Kidney epithelial cell (primary cell): Measurements from ENCODE around the gene TCF7L1. TPM values are rescaled to one million over a fixed set of nuclear protein-coding genes. Genes with fewer than 3 reads are reported as not detected.
"Not testable (repeated sequence)": the region's sequence is repeated elsewhere in the genome, so short reads cannot be mapped to it uniquely, and the experiment has no call there.

Experiments
- DNase-seq: peaks from one replicate; pipeline ENCODE4 v3.0.0-alpha.2; 2010; ENCODE audit warnings: low read depth
- H3K27me3 ChIP-seq: 2 replicates; pipeline ENCODE4 v1.6.0; 2011; ENCODE audit warnings: low read length; ENCODE audit not compliant: control insufficient read depth, insufficient read depth
- H3K36me3 ChIP-seq: 2 replicates; pipeline ENCODE4 v1.5.1; 2011; ENCODE audit warnings: low read length; ENCODE audit not compliant: control insufficient read depth, insufficient read depth
- H3K4me3 ChIP-seq: 2 replicates; pipeline ENCODE4 v1.5.1; 2011; ENCODE audit warnings: low read depth, mild to moderate bottlenecking, control low read depth, low read length
- total RNA-seq: library from RNA; depleted of rRNA; stranded (reverse); fragments of >200 nt; gene quantifications from 2 replicates; pipeline ENCODE4 v1.2.3, GENCODE V29; 2015
- TF ChIP-seq, protein P1 (sequence below): IDR thresholded peaks from 2 replicates; pipeline ENCODE4 v1.5.1; 2011; ENCODE audit warnings: mild to moderate bottlenecking, moderate library complexity, low read length, control low read depth, inconsistent platforms; ENCODE audit not compliant: insufficient read depth, poor library complexity, severe bottlenecking

TCF7L1 gene
- total RNA-seq, 1 donor from 2014 or later, result 4.3 TPM

DNA sequence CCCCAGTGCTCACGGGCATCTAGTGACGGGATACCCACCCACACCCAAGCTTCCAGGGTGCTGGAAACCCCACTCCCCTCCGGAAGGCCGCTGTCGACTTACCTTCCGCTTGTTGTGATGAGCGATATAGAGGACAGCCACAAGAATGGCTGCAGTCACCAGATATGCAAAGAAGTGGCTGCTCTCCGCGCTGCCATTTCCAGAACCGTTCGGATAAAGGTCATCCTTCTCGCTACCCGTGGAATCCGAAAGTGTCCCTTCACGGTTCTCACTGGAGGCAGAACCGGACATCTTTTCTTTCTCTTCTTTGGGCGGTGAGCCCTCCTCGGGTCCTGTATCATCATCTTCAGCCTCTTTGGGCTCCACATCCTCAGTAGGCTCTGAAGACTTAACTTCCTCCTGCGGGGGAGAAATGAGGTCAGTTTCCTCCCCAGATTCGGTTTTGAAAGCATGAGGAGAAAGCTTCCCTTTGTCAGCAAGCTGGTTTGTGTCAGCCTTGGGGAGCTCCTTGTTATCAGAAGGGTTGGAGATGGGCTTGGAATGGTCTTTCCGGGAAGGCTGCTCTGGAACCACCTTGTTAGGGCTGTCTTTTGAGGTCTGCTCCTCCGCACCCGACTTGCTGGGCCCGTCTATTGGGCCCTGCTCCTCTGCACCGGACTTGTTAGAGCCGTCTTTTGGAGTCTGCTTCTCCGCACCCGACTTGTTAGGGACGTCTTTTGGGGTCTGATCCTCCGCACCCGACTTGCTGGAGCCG lies 193.4 kb downstream of the TCF7L1 start:
- DNase-seq, result no peak
- TF ChIP-seq, protein P1, sequence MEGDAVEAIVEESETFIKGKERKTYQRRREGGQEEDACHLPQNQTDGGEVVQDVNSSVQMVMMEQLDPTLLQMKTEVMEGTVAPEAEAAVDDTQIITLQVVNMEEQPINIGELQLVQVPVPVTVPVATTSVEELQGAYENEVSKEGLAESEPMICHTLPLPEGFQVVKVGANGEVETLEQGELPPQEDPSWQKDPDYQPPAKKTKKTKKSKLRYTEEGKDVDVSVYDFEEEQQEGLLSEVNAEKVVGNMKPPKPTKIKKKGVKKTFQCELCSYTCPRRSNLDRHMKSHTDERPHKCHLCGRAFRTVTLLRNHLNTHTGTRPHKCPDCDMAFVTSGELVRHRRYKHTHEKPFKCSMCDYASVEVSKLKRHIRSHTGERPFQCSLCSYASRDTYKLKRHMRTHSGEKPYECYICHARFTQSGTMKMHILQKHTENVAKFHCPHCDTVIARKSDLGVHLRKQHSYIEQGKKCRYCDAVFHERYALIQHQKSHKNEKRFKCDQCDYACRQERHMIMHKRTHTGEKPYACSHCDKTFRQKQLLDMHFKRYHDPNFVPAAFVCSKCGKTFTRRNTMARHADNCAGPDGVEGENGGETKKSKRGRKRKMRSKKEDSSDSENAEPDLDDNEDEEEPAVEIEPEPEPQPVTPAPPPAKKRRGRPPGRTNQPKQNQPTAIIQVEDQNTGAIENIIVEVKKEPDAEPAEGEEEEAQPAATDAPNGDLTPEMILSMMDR, result no peak
- Histone ChIP-seq H3K27me3 (no peaks in the 10 kb centered on the region), H3K36me3 (peaks cover 3% of the 10 kb centered on the region), H3K4me3 (peak overlapping the region; percentile 78)

GRCh38 chr2:85327160-85327821 lies 194.1 kb downstream of the TCF7L1 start:
- Histone ChIP-seq H3K36me3 (peaks cover 3% of the 10 kb centered on the region), H3K4me3 (peak overlapping the region; percentile 78), H3K27me3 (no peaks in the 10 kb centered on the region)
- TF ChIP-seq, protein P1, result no peak
- no peak for DNase-seq

DNA sequence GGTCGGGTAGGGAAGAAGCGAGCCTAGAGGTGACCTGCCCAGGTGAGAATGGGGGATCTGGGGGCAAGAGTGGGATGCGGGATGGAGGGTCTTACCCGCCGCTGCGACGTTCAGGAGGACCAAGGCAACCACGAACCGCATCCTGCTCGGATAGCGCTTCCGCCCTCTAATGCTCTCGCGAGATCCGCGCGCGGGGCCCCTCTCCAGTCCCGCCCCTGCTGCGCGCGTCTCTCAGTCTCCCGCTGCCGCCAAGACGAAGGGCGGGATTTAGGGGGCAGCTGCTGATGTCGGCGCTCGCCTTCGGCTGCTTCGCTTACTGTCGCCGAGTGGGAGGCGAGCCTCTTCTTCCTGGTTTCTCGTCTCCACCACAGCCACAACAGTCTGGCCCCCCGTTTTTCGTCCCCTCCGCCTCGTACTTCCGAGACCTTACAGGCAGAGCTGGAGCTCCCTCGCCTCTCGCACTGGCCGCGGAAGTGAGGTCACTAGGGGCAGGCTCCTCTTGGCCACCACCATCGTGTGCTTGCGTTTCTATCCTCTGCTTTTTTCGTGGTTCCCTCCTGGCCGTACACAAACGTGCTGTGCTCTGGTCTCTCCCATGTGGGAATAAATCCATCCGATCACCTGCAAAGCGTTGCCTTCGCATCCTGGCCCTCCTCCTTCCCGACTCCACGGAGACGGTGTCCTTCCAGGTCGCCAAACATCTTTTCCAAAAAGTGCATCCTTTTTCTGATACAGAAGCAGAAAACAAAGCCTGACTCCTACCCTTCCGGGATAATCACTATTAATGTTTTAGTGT lies 194.8 kb downstream of the TCF7L1 start, which contains the start of gene TGOLN2:
Gene TGOLN2 (minus strand): TSS at position 168 of the 796 bp plus-strand sequence. CDS start 27 bp downstream, at position 141.
- H3K36me3 ChIP-seq, result peaks cover 3% of the 10 kb centered on the region
- H3K27me3 ChIP-seq, result no peaks in the 10 kb centered on the region
- DNase-seq, result peak; percentile 59
- TF ChIP-seq, protein P1, result no peak
- H3K4me3 ChIP-seq, result peak within 1 kb of the TSS; percentile 78

GRCh38 chr2:85329181-85329651 lies 196.0 kb downstream of the TCF7L1 start:
- DNase-seq, result no peak
- H3K4me3 ChIP-seq, result no peak overlapping the region
- TF ChIP-seq, protein P1, result no peak
- no peaks in the 10 kb centered on the region for H3K27me3 ChIP-seq
- peaks cover 2% of the 10 kb centered on the region for H3K36me3 ChIP-seq

GRCh38 chr2:85329701-85330100 lies 196.5 kb downstream of the TCF7L1 start:
- not testable (repeated sequence) for H3K4me3 ChIP-seq, H3K27me3 ChIP-seq, DNase-seq, H3K36me3 ChIP-seq
